CD14-positive monocyte (primary cell): ENCODE results near the gene RPS6KL1. TPM values are rescaled to one million over a fixed set of nuclear protein-coding genes. Genes with fewer than 3 reads are reported as not detected.

ENCODE experiments used
- DNase-seq, 3 donors: peaks; one replicate each; pipeline ENCODE4 v3.0.0-alpha.2; 2011 to 2022
- H2AFZ ChIP-seq: 2 replicates; pipeline ENCODE4 v1.6.0; 2012; ENCODE audit warnings: mild to moderate bottlenecking, low read depth, low read length, inconsistent platforms; ENCODE audit not compliant: insufficient read depth, poor library complexity, severe bottlenecking
- H3K27ac ChIP-seq, 2 donors: 1 replicate in 1 of 2; 2 replicates in 1 of 2; pipeline ENCODE4 v1.5.1; 2012 to 2013; ENCODE audit warnings: low read length in 2 of 2, control low read depth in 1 of 2, inconsistent platforms in 1 of 2, low read depth in 1 of 2, mild to moderate bottlenecking in 1 of 2
- H3K27me3 ChIP-seq, 2 donors: one replicate each; pipeline versions ENCODE4 v1.6.0 to v1.6.1; 2011 to 2013; ENCODE audit warnings: low read length in 2 of 2; ENCODE audit not compliant: control insufficient read depth in 2 of 2, insufficient read depth in 2 of 2
- H3K36me3 ChIP-seq, 2 donors: replicated peaks in 1 of 2; 1 replicate in 1 of 2; 2 replicates in 1 of 2; pipeline versions ENCODE4 v1.5.1 to v1.6.1; 2012 to 2013; ENCODE audit warnings: low read length in 2 of 2, control low read depth in 1 of 2, inconsistent platforms in 1 of 2, mild to moderate bottlenecking in 1 of 2; ENCODE audit not compliant: insufficient read depth in 2 of 2, control insufficient read depth in 1 of 2
- H3K4me1 ChIP-seq, 2 donors: 1 replicate in 1 of 2; 2 replicates in 1 of 2; pipeline versions ENCODE4 v1.5.1 to v1.6.1; 2012 to 2013; ENCODE audit warnings: low read length in 2 of 2, control low read depth in 1 of 2, inconsistent platforms in 1 of 2, mild to moderate bottlenecking in 1 of 2, moderate library complexity in 1 of 2; ENCODE audit not compliant: insufficient read depth in 2 of 2, control insufficient read depth in 1 of 2
- H3K4me2 ChIP-seq: replicated peaks from 2 replicates; pipeline ENCODE3; 2012; ENCODE audit warnings: low read length, moderate library complexity, mild to moderate bottlenecking; ENCODE audit not compliant: poor library complexity, severe bottlenecking; ENCODE audit errors: extremely low read depth
- H3K4me3 ChIP-seq, 3 experiments: fragments of 200-600 bp in 1 of 3; sonication (generic) in 1 of 3; replicated peaks in 1 of 3; 1 replicate in 2 of 3; 2 replicates in 1 of 3; pipeline ENCODE4 v1.5.1; 2011 to 2013; ENCODE audit warnings: low read length in 3 of 3, mild to moderate bottlenecking in 3 of 3, control low read depth in 2 of 3, low read depth in 2 of 3, inconsistent platforms in 1 of 3, moderate library complexity in 1 of 3
- H3K79me2 ChIP-seq: 2 replicates; pipeline ENCODE4 v1.6.0; 2012; ENCODE audit warnings: mild to moderate bottlenecking, control low read depth, inconsistent platforms, low read length, moderate library complexity; ENCODE audit not compliant: insufficient read depth
- H3K9ac ChIP-seq: 2 replicates; pipeline ENCODE4 v1.6.0; 2017; ENCODE audit warnings: low read length, mild to moderate bottlenecking; ENCODE audit not compliant: insufficient read depth, poor library complexity, severe bottlenecking
- H3K9me3 ChIP-seq, 2 donors: replicated peaks in 1 of 2; 1 replicate in 1 of 2; 2 replicates in 1 of 2; pipeline versions ENCODE4 v1.5.1 to v1.6.1; 2012 to 2013; ENCODE audit warnings: low read length in 2 of 2, control low read depth in 1 of 2; ENCODE audit not compliant: control insufficient read depth in 1 of 2, insufficient read depth in 1 of 2
- H4K20me1 ChIP-seq: 2 replicates; pipeline ENCODE4 v1.6.0; 2012; ENCODE audit warnings: mild to moderate bottlenecking, low read length, control low read depth, moderate library complexity; ENCODE audit not compliant: insufficient read depth
- H3K27ac Mint-ChIP-seq, 7 donors: one replicate each; pipeline ENCODE4 v1.8.0; 2020; ENCODE audit warnings: mild to moderate bottlenecking in 7 of 7, mixed read lengths in 7 of 7, moderate library complexity in 6 of 7, inconsistent platforms in 2 of 7
- H3K27me3 Mint-ChIP-seq, 3 donors: one replicate each; pipeline ENCODE4 v1.8.0; 2021 to 2022; ENCODE audit warnings: low read depth in 3 of 3, mild to moderate bottlenecking in 3 of 3, mixed read lengths in 3 of 3, moderate library complexity in 3 of 3, inconsistent platforms in 1 of 3
- H3K36me3 Mint-ChIP-seq, 2 donors: one replicate each; pipeline ENCODE4 v1.8.0; 2020; ENCODE audit warnings: mixed read lengths in 2 of 2, inconsistent platforms in 1 of 2, mild to moderate bottlenecking in 1 of 2
- H3K4me1 Mint-ChIP-seq: one replicate; pipeline ENCODE4 v1.8.0; 2020; ENCODE audit warnings: mild to moderate bottlenecking, mixed read lengths
- H3K4me3 Mint-ChIP-seq, 2 donors: one replicate each; pipeline ENCODE4 v1.8.0; 2020; ENCODE audit warnings: mild to moderate bottlenecking in 2 of 2, mixed read lengths in 2 of 2, moderate library complexity in 1 of 2
- H3K9me3 Mint-ChIP-seq, 7 donors: one replicate each; pipeline ENCODE4 v1.8.0; 2020 to 2022; ENCODE audit warnings: mixed read lengths in 7 of 7, mild to moderate bottlenecking in 6 of 7, moderate library complexity in 6 of 7, inconsistent platforms in 2 of 7
- CTCF ChIP-seq: fragments of 200-600 bp; IDR thresholded peaks from one replicate; pipeline ENCODE4 v1.8.0; 2022; ENCODE audit warnings: antibody characterized with exemption, mild to moderate bottlenecking
- WGBS: methylation state at CpG from one replicate; pipeline ENCODE4 v1.1.5; 2013; ENCODE audit warnings: missing lambda C conversion rate; ENCODE audit not compliant: insufficient coverage; 5-methylcytosine and 5-hydroxymethylcytosine counted together
- intact Hi-C, 2 donors: fragments of 100-400 bp; cut with micrococcal nuclease; formaldehyde crosslinking; loops; one replicate each; pipeline versions ENCODE4 v1.15.0 to v1.15.1; 2023
- polyA plus RNA-seq, 3 donors: library from polyadenylated mRNA; depleted of rRNA in 1 of 3; unstranded in 2 of 3; stranded (reverse) in 1 of 3; fragments of 300-500 nt in 2 of 3; fragments of >200 nt in 1 of 3; fragmentation: Illumina TruSeq in 2 of 3; gene quantifications; 1 replicate in 2 of 3; 2 replicates in 1 of 3; pipeline ENCODE4 v1.2.3, GENCODE V29; 2012 to 2021

RPS6KL1 gene
- polyA plus RNA-seq, 3 donors = 0.13 TPM; not detected in 2

- Histone ChIP-seq H3K4me1 (peaks cover 13 to 20% of the 10 kb centered on the region in 2 donors), H3K79me2 (no peaks in the 10 kb centered on the region), H3K9me3 (no peaks in the 10 kb centered on the region), H3K27me3 (no peaks in the 10 kb centered on the region), H3K4me3 (no peak overlapping the region), H3K36me3 (no peaks in the 10 kb centered on the region), H3K27ac (no peak overlapping the region), H2AFZ (no peak overlapping the region), H3K9ac (no peak overlapping the region), H4K20me1 (no peaks in the 10 kb centered on the region), H3K4me2 (no peak overlapping the region)
- 80% methylated on average over 1 of the region's 5 CpGs for WGBS
- no peak overlapping the region for H3K27ac Mint-ChIP-seq
- intact Hi-C loops = loop anchor here in 1 of 2 donors (10.0 kb wide), 1 partner anchor 220 kb away; no protein-coding TSS in a partner anchor
- no peak for DNase-seq
- no peak for TF ChIP-seq CTCF
- no peak overlapping the region for H3K4me3 Mint-ChIP-seq
- peaks cover 26% of the 10 kb centered on the region for H3K4me1 Mint-ChIP-seq
- H3K9me3 Mint-ChIP-seq = peaks cover 0 to 2% (median 0%) of the 10 kb centered on the region in 7 donors
- no peaks in the 10 kb centered on the region for H3K36me3 Mint-ChIP-seq
- no peaks in the 10 kb centered on the region for H3K27me3 Mint-ChIP-seq
Measured at GRCh38 chr14:74865156-74865555, 57.9 kb downstream of the RPS6KL1 start.

DNA sequence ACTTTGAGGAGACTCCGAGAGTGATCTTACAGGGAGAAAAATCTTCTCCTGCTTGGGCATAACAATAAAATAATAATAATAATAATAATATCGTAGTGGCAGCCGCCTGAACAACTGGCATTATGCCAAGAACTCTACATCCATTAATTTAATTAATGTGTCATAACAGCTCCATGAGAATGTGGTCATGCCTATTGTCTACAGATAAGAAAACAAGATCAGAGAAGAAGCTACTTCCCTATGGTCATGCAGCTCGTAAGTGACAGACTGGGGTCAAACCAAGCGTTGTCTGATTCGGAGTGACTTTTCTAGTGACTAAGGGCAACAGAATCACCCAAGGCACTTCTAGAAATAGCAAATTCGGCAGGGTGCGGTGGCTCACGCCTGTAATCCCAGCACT is 58.9 kb downstream of the RPS6KL1 start:
- no peaks in the 10 kb centered on the region for H3K27me3 ChIP-seq
- H3K27ac Mint-ChIP-seq = no peak overlapping the region
- WGBS = 77% methylated on average over 5 of the region's 9 CpGs

More for the DNA sequence above, 58.9 kb downstream of the RPS6KL1 start:
- peaks cover 26% of the 10 kb centered on the region for H3K4me1 Mint-ChIP-seq
- peaks cover 0 to 2% (median 0%) of the 10 kb centered on the region in 7 donors for H3K9me3 Mint-ChIP-seq
- Histone ChIP-seq H3K9ac (no peak overlapping the region), H2AFZ (no peak overlapping the region), H3K9me3 (no peaks in the 10 kb centered on the region), H3K4me3 (no peak overlapping the region), H4K20me1 (no peaks in the 10 kb centered on the region), H3K4me2 (no peak overlapping the region), H3K4me1 (peaks cover 13 to 20% of the 10 kb centered on the region in 2 donors), H3K79me2 (no peaks in the 10 kb centered on the region), H3K27ac (no peak overlapping the region), H3K36me3 (no peaks in the 10 kb centered on the region)
- no peak for TF ChIP-seq CTCF
- no peaks in the 10 kb centered on the region for H3K27me3 Mint-ChIP-seq
- no peaks in the 10 kb centered on the region for H3K36me3 Mint-ChIP-seq
- H3K4me3 Mint-ChIP-seq = no peak overlapping the region
- no peak for DNase-seq
- intact Hi-C loops = loop anchor here (5.0 to 10.0 kb wide), 2 partner anchors 221 to 223 kb away; no protein-coding TSS in a partner anchor
